B cell (primary cell): ENCODE data around the gene CDH13. TPM values are rescaled to one million over a fixed set of nuclear protein-coding genes. Genes with fewer than 3 reads are reported as not detected.

Experiments
- ATAC-seq: fragments of 200-7000 bp; cut with Tn5 transposase; one replicate; pipeline ENCODE4 v1.10.0; 2021; ENCODE audit warnings: low read depth, mild to moderate bottlenecking, moderate number of reproducible peaks, moderate library complexity
- CTCF ChIA-PET: fragments of 350-600 bp; sonication (Branson Sonifier 250); formaldehyde crosslinking; loops from one replicate; lab custom pipeline; 2021; ENCODE audit warnings: antibody characterized with exemption, inconsistent platforms; lab: Charles Lee
- POLR2A ChIA-PET: fragments of 350-600 bp; sonication (Branson Sonifier 250); formaldehyde crosslinking; loops from one replicate; lab custom pipeline; 2021; ENCODE audit warnings: antibody characterized with exemption; lab: Charles Lee
- DNase-seq: peaks from one replicate; pipeline ENCODE4 v3.0.0; 2013
- H2AFZ ChIP-seq: 2 replicates; pipeline ENCODE4 v1.6.1; 2012; ENCODE audit warnings: mild to moderate bottlenecking, low read depth, low read length; ENCODE audit not compliant: insufficient read depth, poor library complexity, severe bottlenecking
- H3K27ac ChIP-seq, 2 donors: 1 replicate in 1 of 2; 2 replicates in 1 of 2; pipeline ENCODE4 v1.5.1; 2012 to 2013; ENCODE audit warnings: low read length in 2 of 2, mild to moderate bottlenecking in 2 of 2, moderate library complexity in 1 of 2
- H3K27me3 ChIP-seq, 4 experiments: fragments of 200-600 bp in 1 of 4; sonication (generic) in 1 of 4; replicated peaks in 1 of 4; 1 replicate in 2 of 4; 2 replicates in 2 of 4; pipeline versions ENCODE4 v1.6.1 to v1.7.0; 2013 to 2016; ENCODE audit warnings: low read length in 3 of 4, mild to moderate bottlenecking in 2 of 4, mixed read lengths in 1 of 4, moderate library complexity in 1 of 4; ENCODE audit not compliant: insufficient read depth in 4 of 4, control insufficient read depth in 3 of 4; ENCODE audit errors: control extremely low read depth in 1 of 4
- H3K36me3 ChIP-seq, 2 experiments: replicated peaks in 1 of 2; 1 replicate in 1 of 2; 2 replicates in 1 of 2; pipeline versions ENCODE4 v1.6.1 to v1.7.1; 2013; ENCODE audit warnings: low read length in 1 of 2; ENCODE audit not compliant: insufficient read depth in 2 of 2, control insufficient read depth in 1 of 2; ENCODE audit errors: control extremely low read depth in 1 of 2, extremely low read depth in 1 of 2
- H3K4me1 ChIP-seq, 2 donors: fragments of 200-600 bp in 1 of 2; sonication (generic) in 1 of 2; 1 replicate in 1 of 2; 2 replicates in 1 of 2; pipeline versions ENCODE4 v1.5.1 to v1.6.1; 2013 to 2017; ENCODE audit warnings: low read length in 2 of 2; ENCODE audit not compliant: control insufficient read depth in 2 of 2, insufficient read depth in 2 of 2
- H3K4me2 ChIP-seq: replicated peaks from 2 replicates; pipeline ENCODE3; 2012; ENCODE audit warnings: mild to moderate bottlenecking, low read depth, low read length; ENCODE audit not compliant: poor library complexity, severe bottlenecking
- H3K4me3 ChIP-seq, 5 experiments: fragments of 200-600 bp in 1 of 5; sonication (generic) in 1 of 5; 1 replicate in 3 of 5; 2 replicates in 2 of 5; pipeline versions ENCODE4 v1.5.1 to v1.7.0; 2011 to 2016; ENCODE audit warnings: low read length in 4 of 5, mild to moderate bottlenecking in 4 of 5, low read depth in 2 of 5, control low read depth in 1 of 5, moderate library complexity in 1 of 5; ENCODE audit not compliant: insufficient read depth in 1 of 5; ENCODE audit errors: control extremely low read depth in 1 of 5, extremely low read depth in 1 of 5
- H3K79me2 ChIP-seq: fragments of 200-600 bp; sonication (generic); one replicate; pipeline ENCODE4 v1.6.0; 2016; ENCODE audit warnings: low read length; ENCODE audit not compliant: control insufficient read depth, insufficient read depth
- H3K9ac ChIP-seq: fragments of 200-600 bp; sonication (generic); 2 replicates; pipeline ENCODE4 v1.6.1; 2017; ENCODE audit warnings: mild to moderate bottlenecking, low read length, moderate library complexity
- H3K9me3 ChIP-seq, 3 donors: one replicate each; pipeline versions ENCODE4 v1.6.1 to v1.7.1; 2013; ENCODE audit warnings: low read length in 2 of 3; ENCODE audit not compliant: control insufficient read depth in 2 of 3, insufficient read depth in 1 of 3; ENCODE audit errors: control extremely low read depth in 1 of 3
- H4K20me1 ChIP-seq: 2 replicates; pipeline ENCODE4 v1.6.0; 2012; ENCODE audit warnings: mild to moderate bottlenecking, low read length; ENCODE audit not compliant: insufficient read depth, control insufficient read depth, poor library complexity, severe bottlenecking
- H3K27ac Mint-ChIP-seq: one replicate; pipeline ENCODE4 v1.8.0; 2021; ENCODE audit warnings: mixed read lengths
- H3K27me3 Mint-ChIP-seq: one replicate; pipeline ENCODE4 v1.8.0; 2021; ENCODE audit warnings: mixed read lengths
- H3K4me1 Mint-ChIP-seq: one replicate; pipeline ENCODE4 v1.8.0; 2021; ENCODE audit warnings: mixed read lengths
- H3K4me3 Mint-ChIP-seq: one replicate; pipeline ENCODE4 v1.8.0; 2021; ENCODE audit warnings: mixed read lengths
- H3K9me3 Mint-ChIP-seq: one replicate; pipeline ENCODE4 v1.8.0; 2022; ENCODE audit warnings: mixed read lengths; ENCODE audit not compliant: insufficient read depth
- CTCF ChIP-seq: fragments of 200-600 bp; IDR thresholded peaks from one replicate; pipeline ENCODE4 v1.8.0; 2022; ENCODE audit warnings: antibody characterized with exemption, mild to moderate bottlenecking
- EZH2 ChIP-seq: IDR thresholded peaks from 2 replicates; pipeline ENCODE4 v1.6.1; 2012; ENCODE audit warnings: borderline replicate concordance, low read depth, mild to moderate bottlenecking, moderate library complexity, low read length; ENCODE audit not compliant: insufficient read depth, poor library complexity, severe bottlenecking
- WGBS: methylation state at CpG from one replicate; pipeline ENCODE4 v1.1.5; 2013; ENCODE audit warnings: missing lambda C conversion rate; ENCODE audit not compliant: insufficient coverage; 5-methylcytosine and 5-hydroxymethylcytosine counted together
- intact Hi-C: fragments of 100-400 bp; cut with micrococcal nuclease; formaldehyde crosslinking; loops from one replicate; pipeline ENCODE4 v1.10.0; 2022
- polyA plus RNA-seq: library from polyadenylated mRNA; depleted of rRNA; stranded (reverse); fragments of >200 nt; gene quantifications from 2 replicates; pipeline ENCODE4 v1.2.3, GENCODE V29; 2012
- total RNA-seq, 2 donors: library from RNA; stranded (reverse); fragments of 120-200 nt in 1 of 2; gene quantifications; 1 replicate in 1 of 2; 2 replicates in 1 of 2; pipeline versions ENCODE4 v1.2.3 to v1.2.4, GENCODE V29; 2013 to 2022

CDH13 gene
- total and polyA plus RNA-seq, 2 donors (not counting 1 experiment from before 2014, with no cell fraction given) = not detected

DNA sequence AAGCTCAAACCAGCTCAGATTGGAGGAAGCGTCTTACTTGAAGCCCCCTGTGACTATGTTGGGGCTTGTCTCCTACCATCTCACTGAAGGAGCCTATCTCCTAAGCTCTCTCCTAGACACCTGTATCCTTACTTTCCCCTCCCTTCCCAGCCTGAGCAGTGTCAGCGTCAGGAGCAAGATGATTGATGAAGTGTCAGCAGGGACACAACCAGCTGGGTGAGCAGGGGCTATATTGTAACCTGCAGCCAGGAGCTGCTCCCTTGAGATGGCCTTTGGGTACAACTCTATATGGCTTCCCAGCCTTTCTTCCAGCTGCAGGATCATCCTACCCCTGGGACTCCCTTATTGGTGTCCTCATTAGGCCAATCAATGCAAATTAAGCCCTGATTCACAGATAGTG is 1097.8 kb downstream of the CDH13 start:
- Histone ChIP-seq H3K9ac (no peak overlapping the region), H3K36me3 (no peaks in the 10 kb centered on the region), H3K9me3 (no peaks in the 10 kb centered on the region), H3K27me3 (no peaks in the 10 kb centered on the region), H3K79me2 (no peaks in the 10 kb centered on the region), H2AFZ (no peak overlapping the region), H3K4me2 (no peak overlapping the region), H3K27ac (no peak overlapping the region), H3K4me3 (no peak overlapping the region), H3K4me1 (no peaks in the 10 kb centered on the region), H4K20me1 (no peaks in the 10 kb centered on the region)
- no peak overlapping the region for H3K4me3 Mint-ChIP-seq
- WGBS = no CpG with 5 or more reads among the region's 2 CpGs
- H3K9me3 Mint-ChIP-seq = no peaks in the 10 kb centered on the region
- peaks cover 14% of the 10 kb centered on the region for H3K27me3 Mint-ChIP-seq
- DNase-seq = no peak
- intact Hi-C loops = no loop called here
- no peak for ATAC-seq
- CTCF ChIA-PET = no interaction called here
- POLR2A ChIA-PET = no interaction called here
- TF ChIP-seq CTCF (no peak), EZH2 (no peak)
- no peak overlapping the region for H3K27ac Mint-ChIP-seq
- no peaks in the 10 kb centered on the region for H3K4me1 Mint-ChIP-seq

GRCh38 chr16:83725313-83725712 is 1098.5 kb downstream of the CDH13 start:
- 84% methylated on average over 9 of the region's 9 CpGs for WGBS
- intact Hi-C loops = no loop called here
- no peak overlapping the region for H3K9ac ChIP-seq

More at GRCh38 chr16:83725313-83725712, 1098.5 kb downstream of the CDH13 start:
- ATAC-seq (no peak), DNase-seq (no peak)
- TF ChIP-seq EZH2 (no peak), CTCF (no peak)
- Histone ChIP-seq H3K4me1 (no peaks in the 10 kb centered on the region), H4K20me1 (no peaks in the 10 kb centered on the region), H3K4me3 (no peak overlapping the region), H3K79me2 (no peaks in the 10 kb centered on the region), H3K9me3 (no peaks in the 10 kb centered on the region), H3K4me2 (no peak overlapping the region), H3K36me3 (no peaks in the 10 kb centered on the region), H3K27me3 (no peaks in the 10 kb centered on the region), H3K27ac (no peak overlapping the region), H2AFZ (no peak overlapping the region)
- H3K27me3 Mint-ChIP-seq = peaks cover 7% of the 10 kb centered on the region
- no peaks in the 10 kb centered on the region for H3K4me1 Mint-ChIP-seq
- POLR2A ChIA-PET = no interaction called here
- no peak overlapping the region for H3K27ac Mint-ChIP-seq
- CTCF ChIA-PET = no interaction called here
- H3K9me3 Mint-ChIP-seq = no peaks in the 10 kb centered on the region
- H3K4me3 Mint-ChIP-seq = no peak overlapping the region
